ENCODE data around the gene ZNF674. TPM values are rescaled to one million over a fixed set of nuclear protein-coding genes. Genes with fewer than 3 reads are reported as not detected.

The ZNF674 gene
- total and polyA plus RNA-seq, 10 of the 15 experiments (the other 5 are each of a cell fraction or from before 2014, with no cell fraction given): 1.0 to 3.7 (median 1.8) TPM

DNA sequence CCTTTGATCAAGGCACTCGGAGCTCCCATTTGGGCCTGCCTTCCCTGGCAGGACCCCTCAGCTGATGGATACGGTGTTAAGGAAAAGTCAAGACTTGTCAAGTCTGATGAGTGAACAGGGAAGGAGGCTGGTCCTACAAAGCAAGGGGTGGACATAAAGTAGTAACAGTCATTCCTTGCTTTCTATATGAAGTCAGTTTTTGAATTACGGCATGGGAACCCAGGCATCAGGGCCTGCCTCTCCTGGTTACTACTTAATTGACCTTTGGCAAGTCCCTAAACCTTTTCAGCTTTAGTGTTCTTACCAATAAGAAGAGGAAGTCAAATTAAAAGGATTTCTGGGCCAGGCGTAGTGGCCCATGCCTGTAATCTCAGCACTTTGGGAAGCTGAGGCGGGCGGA, 35.4 kb upstream of the ZNF674 start (continued):
- TF ChIP-seq ATF7 (IDR thresholded peaks at IDR 0.05; ENCODE audit: low read depth) (peak; percentile 45; the same call in 1 of the 2 replicates), ZNF207 (IDR thresholded peaks at IDR 0.05; ENCODE audit: borderline replicate concordance) (no peak), ZNF217 (IDR thresholded peaks at IDR 0.05) (no peak), POLR2AphosphoS2 (IDR thresholded peaks at IDR 0.05; ENCODE audit: low read depth, low read length) (no peak), GATAD2B (conservative IDR thresholded peaks at IDR 0.05; ENCODE audit: low read depth) (no peak), MTA3 (IDR thresholded peaks at IDR 0.05; ENCODE audit: borderline replicate concordance, low read length) (no peak), JUNB (IDR thresholded peaks at IDR 0.05) (peak; percentile 85), CUX1 (IDR thresholded peaks at IDR 0.05; ENCODE audit: insufficient replicate concordance, low read depth, low read length) (no peak), NR2C1 (IDR thresholded peaks at IDR 0.05) (no peak), CHD4 (IDR thresholded peaks at IDR 0.05) (no peak), YBX1 (IDR thresholded peaks at IDR 0.05) (no peak)
- TF ChIP-seq, protein P1, sequence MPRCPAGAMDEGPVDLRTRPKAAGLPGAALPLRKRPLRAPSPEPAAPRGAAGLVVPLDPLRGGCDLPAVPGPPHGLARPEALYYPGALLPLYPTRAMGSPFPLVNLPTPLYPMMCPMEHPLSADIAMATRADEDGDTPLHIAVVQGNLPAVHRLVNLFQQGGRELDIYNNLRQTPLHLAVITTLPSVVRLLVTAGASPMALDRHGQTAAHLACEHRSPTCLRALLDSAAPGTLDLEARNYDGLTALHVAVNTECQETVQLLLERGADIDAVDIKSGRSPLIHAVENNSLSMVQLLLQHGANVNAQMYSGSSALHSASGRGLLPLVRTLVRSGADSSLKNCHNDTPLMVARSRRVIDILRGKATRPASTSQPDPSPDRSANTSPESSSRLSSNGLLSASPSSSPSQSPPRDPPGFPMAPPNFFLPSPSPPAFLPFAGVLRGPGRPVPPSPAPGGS (IDR thresholded peaks at IDR 0.05; ENCODE audit: borderline replicate concordance, insufficient read depth, low read depth, low read length, poor library complexity, severe bottlenecking): no peak
- TF ChIP-seq, protein P2, sequence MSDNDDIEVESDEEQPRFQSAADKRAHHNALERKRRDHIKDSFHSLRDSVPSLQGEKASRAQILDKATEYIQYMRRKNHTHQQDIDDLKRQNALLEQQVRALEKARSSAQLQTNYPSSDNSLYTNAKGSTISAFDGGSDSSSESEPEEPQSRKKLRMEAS (IDR thresholded peaks at IDR 0.05; ENCODE audit: low read depth, low read length): no peak
- TF ChIP-seq, protein P3, sequence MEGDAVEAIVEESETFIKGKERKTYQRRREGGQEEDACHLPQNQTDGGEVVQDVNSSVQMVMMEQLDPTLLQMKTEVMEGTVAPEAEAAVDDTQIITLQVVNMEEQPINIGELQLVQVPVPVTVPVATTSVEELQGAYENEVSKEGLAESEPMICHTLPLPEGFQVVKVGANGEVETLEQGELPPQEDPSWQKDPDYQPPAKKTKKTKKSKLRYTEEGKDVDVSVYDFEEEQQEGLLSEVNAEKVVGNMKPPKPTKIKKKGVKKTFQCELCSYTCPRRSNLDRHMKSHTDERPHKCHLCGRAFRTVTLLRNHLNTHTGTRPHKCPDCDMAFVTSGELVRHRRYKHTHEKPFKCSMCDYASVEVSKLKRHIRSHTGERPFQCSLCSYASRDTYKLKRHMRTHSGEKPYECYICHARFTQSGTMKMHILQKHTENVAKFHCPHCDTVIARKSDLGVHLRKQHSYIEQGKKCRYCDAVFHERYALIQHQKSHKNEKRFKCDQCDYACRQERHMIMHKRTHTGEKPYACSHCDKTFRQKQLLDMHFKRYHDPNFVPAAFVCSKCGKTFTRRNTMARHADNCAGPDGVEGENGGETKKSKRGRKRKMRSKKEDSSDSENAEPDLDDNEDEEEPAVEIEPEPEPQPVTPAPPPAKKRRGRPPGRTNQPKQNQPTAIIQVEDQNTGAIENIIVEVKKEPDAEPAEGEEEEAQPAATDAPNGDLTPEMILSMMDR (IDR thresholded peaks at IDR 0.05 in 2 of 3, conservative IDR thresholded peaks at IDR 0.05 in 1 of 3; ENCODE audit: control insufficient read depth in 2 of 3, extremely low read depth in 1 of 3, insufficient read depth in 1 of 3, low read depth in 3 of 3, low read length in 3 of 3): no peak

Data from GM12878 (cell line).